ENCODE results near the gene ME3. TPM values are rescaled to one million over a fixed set of nuclear protein-coding genes. Genes with fewer than 3 reads are reported as not detected.

ME3 gene
- total RNA-seq, 1 experiment from 2014 or later: 83.8 TPM

DNA sequence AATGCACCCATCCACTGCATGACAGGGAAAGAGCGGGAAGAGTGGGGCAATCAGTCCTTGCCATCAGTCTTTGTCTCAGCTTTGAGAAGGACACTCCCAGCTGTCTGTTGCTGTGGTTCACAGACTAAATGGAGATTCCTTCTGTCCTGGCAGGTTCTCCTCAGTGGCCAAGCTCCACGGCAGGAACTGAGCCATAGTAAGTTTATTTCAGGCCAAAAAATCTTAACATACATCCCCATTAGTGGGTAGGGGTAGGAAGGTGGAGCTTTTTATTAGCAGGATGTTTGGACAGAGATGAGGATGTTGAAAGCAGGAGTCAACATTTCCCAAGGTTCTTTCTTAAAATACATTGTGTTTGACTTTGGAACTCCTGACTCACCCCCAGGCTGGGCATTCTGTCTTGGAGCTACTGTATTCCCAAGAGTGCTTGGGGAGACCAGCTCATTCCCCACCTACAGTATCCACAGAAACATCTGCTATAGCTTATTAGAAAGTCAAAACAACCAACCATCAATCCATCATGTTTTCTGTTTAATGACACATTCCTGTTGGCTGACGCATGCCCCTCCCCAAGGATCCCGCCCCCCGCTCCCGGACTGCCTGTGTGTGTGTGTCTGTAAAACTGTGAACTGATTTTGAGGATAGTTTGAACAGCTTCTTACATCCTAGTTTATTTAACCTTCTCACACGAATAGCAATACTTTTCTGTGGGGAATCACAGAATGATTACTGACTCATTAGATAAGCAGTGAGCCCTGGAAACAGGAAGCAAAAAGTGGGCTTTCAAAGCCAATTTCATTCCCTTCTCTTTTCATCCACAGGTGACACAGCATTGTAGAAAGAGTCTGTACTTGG is 188.2 kb downstream of the ME3 start:
- Histone ChIP-seq H2AFZ (ENCODE audit: low read length) (no peak overlapping the region), H3K9me3 (ENCODE audit: low read length) (no peaks in the 10 kb centered on the region), H3K4me2 (ENCODE audit: low read length) (peak overlapping the region; percentile 65), H4K20me1 (ENCODE audit: low read length) (no peaks in the 10 kb centered on the region), H3K4me1 (ENCODE audit: insufficient read depth, low read length) (peaks cover 31% of the 10 kb centered on the region), H3K79me2 (ENCODE audit: low read length) (no peaks in the 10 kb centered on the region), H3F3A (ENCODE audit: low read length, unreplicated experiment) (peaks cover 5% of the 10 kb centered on the region), H3K4me3 (ENCODE audit: low read length) (no peak overlapping the region), H3K27ac (ENCODE audit: low read length) (peak overlapping the region; percentile 99), H3K27me3 (ENCODE audit: low read length) (no peaks in the 10 kb centered on the region), H3K9me2 (replicated peaks; ENCODE audit: low read length) (no peaks in the 10 kb centered on the region), H3K9ac (ENCODE audit: low read length) (peak overlapping the region; percentile 83), H3K36me3 (ENCODE audit: low read depth, low read length) (no peaks in the 10 kb centered on the region)
- TF ChIP-seq EZH2 (IDR thresholded peaks at IDR 0.05; ENCODE audit: low read length, unreplicated experiment) (no peak), EZH2phosphoT487 (IDR thresholded peaks at IDR 0.05; ENCODE audit: borderline replicate concordance, low read length) (no peak)
- TF ChIP-seq, protein P1, sequence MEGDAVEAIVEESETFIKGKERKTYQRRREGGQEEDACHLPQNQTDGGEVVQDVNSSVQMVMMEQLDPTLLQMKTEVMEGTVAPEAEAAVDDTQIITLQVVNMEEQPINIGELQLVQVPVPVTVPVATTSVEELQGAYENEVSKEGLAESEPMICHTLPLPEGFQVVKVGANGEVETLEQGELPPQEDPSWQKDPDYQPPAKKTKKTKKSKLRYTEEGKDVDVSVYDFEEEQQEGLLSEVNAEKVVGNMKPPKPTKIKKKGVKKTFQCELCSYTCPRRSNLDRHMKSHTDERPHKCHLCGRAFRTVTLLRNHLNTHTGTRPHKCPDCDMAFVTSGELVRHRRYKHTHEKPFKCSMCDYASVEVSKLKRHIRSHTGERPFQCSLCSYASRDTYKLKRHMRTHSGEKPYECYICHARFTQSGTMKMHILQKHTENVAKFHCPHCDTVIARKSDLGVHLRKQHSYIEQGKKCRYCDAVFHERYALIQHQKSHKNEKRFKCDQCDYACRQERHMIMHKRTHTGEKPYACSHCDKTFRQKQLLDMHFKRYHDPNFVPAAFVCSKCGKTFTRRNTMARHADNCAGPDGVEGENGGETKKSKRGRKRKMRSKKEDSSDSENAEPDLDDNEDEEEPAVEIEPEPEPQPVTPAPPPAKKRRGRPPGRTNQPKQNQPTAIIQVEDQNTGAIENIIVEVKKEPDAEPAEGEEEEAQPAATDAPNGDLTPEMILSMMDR (conservative IDR thresholded peaks at IDR 0.05; ENCODE audit: low read depth, low read length): no peak
- no TSS peak for BruUV-seq (replicated peaks)
- ATAC-seq (peak; percentile 92), DNase-seq (peak; percentile 92)
- intact Hi-C loops (cut with micrococcal nuclease): loop anchor here (1.0 to 2.0 kb wide), 5 partner anchors 24 to 257 kb away; no protein-coding TSS in a partner anchor
- CTCF ChIA-PET: interaction anchor here (0.9 to 1.2 kb wide), 2 partner anchors 20 to 124 kb away, joined by 3 to 4 read pairs; no protein-coding TSS in a partner anchor
- POLR2A ChIA-PET (ENCODE audit: unreplicated experiment): interaction anchor here (0.5 to 0.9 kb wide), 6 partner anchors 10 to 227 kb away, joined by 3 to 7 read pairs (median 3); no protein-coding TSS in a partner anchor

DNA sequence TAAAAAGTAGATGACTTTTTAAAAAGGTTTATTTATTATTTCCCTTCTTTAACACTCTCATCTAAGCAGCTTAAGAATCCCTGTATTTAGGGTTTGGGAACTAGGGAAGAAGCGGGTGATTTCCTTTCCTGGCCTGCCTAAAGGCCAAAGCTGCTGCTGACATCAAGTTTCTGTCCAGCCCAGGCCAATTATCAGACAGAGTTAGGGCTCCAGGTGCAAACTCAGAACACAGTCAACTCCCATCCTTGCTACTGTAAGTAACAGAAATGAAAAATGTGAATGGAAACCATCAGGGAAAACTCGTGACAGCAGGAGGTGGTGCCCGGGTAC is 188.8 kb downstream of the ME3 start:
- peaks cover 5% of the 10 kb centered on the region for H3F3A ChIP-seq (ENCODE audit: low read length, unreplicated experiment)
- H3K27ac ChIP-seq (ENCODE audit: low read length): peak overlapping the region; percentile 99
- TSS peak; percentile 85 for BruUV-seq (replicated peaks)
- H3K4me3 ChIP-seq (ENCODE audit: low read length): no peak overlapping the region
- POLR2A ChIA-PET (ENCODE audit: unreplicated experiment): interaction anchor here (0.5 to 0.9 kb wide), 5 partner anchors 10 to 228 kb away, joined by 3 to 7 read pairs (median 3); no protein-coding TSS in a partner anchor
- H3K9me2 ChIP-seq (replicated peaks; ENCODE audit: low read length): no peaks in the 10 kb centered on the region
- CTCF ChIA-PET: interaction anchor here (0.9 to 1.2 kb wide), 2 partner anchors 20 to 124 kb away, joined by 3 to 4 read pairs; no protein-coding TSS in a partner anchor
- H3K4me1 ChIP-seq (ENCODE audit: insufficient read depth, low read length): peaks cover 31% of the 10 kb centered on the region
- intact Hi-C loops (cut with micrococcal nuclease): no loop called here
- no peak for ATAC-seq
- no peak for DNase-seq
- peak overlapping the region; percentile 36 for H3K4me2 ChIP-seq (ENCODE audit: low read length)
- H3K9ac ChIP-seq (ENCODE audit: low read length): peak overlapping the region; percentile 83
- no peaks in the 10 kb centered on the region for H3K79me2 ChIP-seq (ENCODE audit: low read length)
- H3K36me3 ChIP-seq (ENCODE audit: low read depth, low read length): no peaks in the 10 kb centered on the region
- TF ChIP-seq EZH2phosphoT487 (IDR thresholded peaks at IDR 0.05; ENCODE audit: borderline replicate concordance, low read length) (no peak), EZH2 (IDR thresholded peaks at IDR 0.05; ENCODE audit: low read length, unreplicated experiment) (no peak)
- TF ChIP-seq, protein P1 (conservative IDR thresholded peaks at IDR 0.05; ENCODE audit: low read depth, low read length): no peak
- no peak overlapping the region for H2AFZ ChIP-seq (ENCODE audit: low read length)
- no peaks in the 10 kb centered on the region for H3K9me3 ChIP-seq (ENCODE audit: low read length)
- H4K20me1 ChIP-seq (ENCODE audit: low read length): no peaks in the 10 kb centered on the region
- H3K27me3 ChIP-seq (ENCODE audit: low read length): no peaks in the 10 kb centered on the region

DNA sequence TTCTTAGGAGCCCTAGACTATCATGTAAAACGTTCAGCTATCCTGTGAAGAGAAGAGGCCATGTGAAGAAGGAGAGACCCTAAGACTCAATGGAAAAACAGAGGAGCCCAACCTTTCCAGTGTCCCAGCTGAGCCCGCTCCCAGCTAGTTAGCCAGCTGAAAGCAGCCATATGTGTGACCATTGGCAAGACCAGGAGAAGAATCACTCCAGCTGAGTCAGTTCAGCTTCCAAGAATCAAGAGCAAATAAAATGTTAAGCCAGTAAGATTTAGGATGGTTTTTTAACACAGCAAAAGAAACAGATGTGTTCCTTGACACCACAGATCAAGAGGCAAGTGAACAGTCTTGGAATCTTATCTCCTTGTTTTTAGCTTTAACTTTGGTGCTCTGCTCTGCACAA is 189.7 kb downstream of the ME3 start:
- BruUV-seq (replicated peaks): no TSS peak
- Histone ChIP-seq H3K9me2 (replicated peaks; ENCODE audit: low read length) (no peaks in the 10 kb centered on the region), H3K9me3 (ENCODE audit: low read length) (no peaks in the 10 kb centered on the region), H3K4me3 (ENCODE audit: low read length) (no peak overlapping the region), H3K27ac (ENCODE audit: low read length) (peak overlapping the region; percentile 99), H3K4me1 (ENCODE audit: insufficient read depth, low read length) (peaks cover 37% of the 10 kb centered on the region), H3K79me2 (ENCODE audit: low read length) (no peaks in the 10 kb centered on the region), H3K27me3 (ENCODE audit: low read length) (no peaks in the 10 kb centered on the region), H3F3A (ENCODE audit: low read length, unreplicated experiment) (peaks cover 5% of the 10 kb centered on the region), H2AFZ (ENCODE audit: low read length) (no peak overlapping the region), H3K36me3 (ENCODE audit: low read depth, low read length) (no peaks in the 10 kb centered on the region), H3K4me2 (ENCODE audit: low read length) (no peak overlapping the region), H4K20me1 (ENCODE audit: low read length) (no peaks in the 10 kb centered on the region), H3K9ac (ENCODE audit: low read length) (0 out of 2 replicates have a peak overlapping the region, but pooled peaks have one; percentile 83)
- POLR2A ChIA-PET (ENCODE audit: unreplicated experiment): no interaction called here
- intact Hi-C loops (cut with micrococcal nuclease): no loop called here
- ATAC-seq: no peak
- DNase-seq: no peak
- TF ChIP-seq EZH2phosphoT487 (IDR thresholded peaks at IDR 0.05; ENCODE audit: borderline replicate concordance, low read length) (no peak), EZH2 (IDR thresholded peaks at IDR 0.05; ENCODE audit: low read length, unreplicated experiment) (no peak)
- TF ChIP-seq, protein P1 (conservative IDR thresholded peaks at IDR 0.05; ENCODE audit: low read depth, low read length): no peak
- CTCF ChIA-PET: no interaction called here
